Panc1 (cell line): ENCODE data around the gene RPS19BP1. TPM values are rescaled to one million over a fixed set of nuclear protein-coding genes. Genes with fewer than 3 reads are reported as not detected.

Source experiments
- ATAC-seq: fragments of 200-7000 bp; cut with Tn5 transposase; 2 replicates; pipeline ENCODE4 v1.9.1; 2020; ENCODE audit warnings: mild to moderate bottlenecking, moderate library complexity
- BruUV-seq: library from RNA; stranded (reverse); fragments of 400-500 nt; replicated peaks from 2 replicates; lab custom pipeline; 2021; lab: Mats Ljungman, UMichigan
- CTCF ChIA-PET: fragments of 300-600 bp; sonication (Branson Sonifier 250); formaldehyde crosslinking; loops from one replicate; lab custom pipeline; 2022; ENCODE audit warnings: antibody characterized with exemption; lab: Charles Lee
- POLR2A ChIA-PET: fragments of 300-600 bp; sonication (Branson Sonifier 250); formaldehyde crosslinking; loops from one replicate; lab custom pipeline; 2022; ENCODE audit warnings: antibody characterized with exemption; lab: Charles Lee
- DNase-seq: peaks from one replicate; pipeline ENCODE4 v3.0.0-alpha.2; 2010; ENCODE audit warnings: low read depth, low spot score
- H3K27ac ChIP-seq: 2 replicates; pipeline ENCODE4 v1.5.1; 2011; ENCODE audit warnings: mild to moderate bottlenecking, low read length, inconsistent platforms
- H3K27me3 ChIP-seq: fragments of 200-500 bp; sonication (Bioruptor generic); 2 replicates; pipeline ENCODE4 v1.6.0; 2014; ENCODE audit warnings: low read length, inconsistent platforms; ENCODE audit not compliant: control insufficient read depth, insufficient read depth
- H3K36me3 ChIP-seq: fragments of 200-500 bp; sonication (Bioruptor generic); 2 replicates; pipeline ENCODE4 v1.5.1; 2014; ENCODE audit warnings: inconsistent platforms, mild to moderate bottlenecking, low read length, moderate library complexity; ENCODE audit not compliant: control insufficient read depth, insufficient read depth
- H3K4me1 ChIP-seq: 2 replicates; pipeline ENCODE4 v1.5.1; 2011; ENCODE audit warnings: inconsistent platforms, mild to moderate bottlenecking, low read length, moderate library complexity; ENCODE audit not compliant: control insufficient read depth, insufficient read depth
- H3K4me3 ChIP-seq, 2 experiments: 2 replicates each; pipeline ENCODE4 v1.5.1; 2011 to 2012; ENCODE audit warnings: low read depth in 2 of 2, low read length in 2 of 2, mild to moderate bottlenecking in 2 of 2, inconsistent platforms in 1 of 2, moderate library complexity in 1 of 2
- H3K9me3 ChIP-seq: fragments of 200-500 bp; sonication (Bioruptor generic); 2 replicates; pipeline ENCODE4 v1.5.1; 2014; ENCODE audit warnings: low read depth, mild to moderate bottlenecking, inconsistent platforms, low read length, moderate library complexity; ENCODE audit not compliant: control insufficient read depth, insufficient read depth
- CTCF ChIP-seq: fragments of 450-650 bp; IDR thresholded peaks from 2 replicates; pipeline ENCODE4 v1.5.1; 2017; ENCODE audit warnings: mild to moderate bottlenecking
- POLR2AphosphoS5 ChIP-seq: IDR thresholded peaks from 2 replicates; pipeline ENCODE4 v1.6.1; 2012; ENCODE audit warnings: mild to moderate bottlenecking, low read depth, low read length, moderate library complexity
- REST ChIP-seq, 2 experiments: IDR thresholded peaks; 2 replicates each; pipeline ENCODE4 v1.6.1; 2011 to 2012; ENCODE audit warnings: low read depth in 2 of 2, control low read depth in 1 of 2, low read length in 1 of 2, mild to moderate bottlenecking in 1 of 2, moderate library complexity in 1 of 2; ENCODE audit not compliant: insufficient read depth in 1 of 2
- SIN3A ChIP-seq: IDR thresholded peaks from 2 replicates; pipeline ENCODE4 v1.6.1; 2012; ENCODE audit warnings: low read depth, mild to moderate bottlenecking, low read length, moderate library complexity, borderline replicate concordance; ENCODE audit not compliant: insufficient read depth
- TCF7L2 ChIP-seq: IDR thresholded peaks from 2 replicates; pipeline ENCODE4 v1.6.1; 2011; ENCODE audit warnings: mild to moderate bottlenecking, low read depth, low read length, inconsistent platforms
- in situ Hi-C: cut with HindIII; loops from 2 replicates; pipeline ENCODE4 v1.10.0; 2016; ENCODE audit warnings: low sequenced_read_pairs, low pct_unique_long_range_greater_than_20kb
- intact Hi-C: fragments of 100-400 bp; cut with micrococcal nuclease; formaldehyde crosslinking; loops from one replicate; pipeline ENCODE4 v1.10.0; 2022; ENCODE audit not compliant: unreplicated experiment
- total RNA-seq: library from RNA; stranded (reverse); gene quantifications from one replicate; pipeline ENCODE4 v1.2.1, GENCODE V29; 2021; ENCODE audit not compliant: unreplicated experiment

Gene RPS19BP1
- total RNA-seq, 1 experiment from 2014 or later = 123 TPM

- BruUV-seq = no TSS peak
- intact Hi-C loops = no loop called here
- ChIA-PET CTCF (no interaction called here), POLR2A (no interaction called here)
- DNase-seq (no peak), ATAC-seq (no peak)
- TF ChIP-seq POLR2AphosphoS5 = no peak
- TF ChIP-seq REST (IDR thresholded peaks at IDR 0.05; ENCODE audit: insufficient read depth in 1 of 2, low read depth in 2 of 2, low read length in 1 of 2) = no peak
- no peak for TF ChIP-seq CTCF
- no peaks in the 10 kb centered on the region for H3K9me3 ChIP-seq
- H3K27me3 ChIP-seq = no peaks in the 10 kb centered on the region
- H3K4me3 ChIP-seq = no peak overlapping the region
- no peaks in the 10 kb centered on the region for H3K36me3 ChIP-seq
- peaks cover 4% of the 10 kb centered on the region for H3K4me1 ChIP-seq
- in situ Hi-C loops = no loop called here
- H3K27ac ChIP-seq = no peak overlapping the region
Observed at GRCh38 chr22:39562839-39563489, 30.4 kb upstream of the RPS19BP1 start.

GRCh38 chr22:39560127-39560526 lies 27.6 kb upstream of the RPS19BP1 start:
- Histone ChIP-seq H3K27ac (no peak overlapping the region), H3K9me3 (no peaks in the 10 kb centered on the region), H3K36me3 (no peaks in the 10 kb centered on the region), H3K4me1 (peaks cover 4% of the 10 kb centered on the region), H3K4me3 (no peak overlapping the region), H3K27me3 (no peaks in the 10 kb centered on the region)
- TF ChIP-seq REST (IDR thresholded peaks at IDR 0.05; ENCODE audit: insufficient read depth in 1 of 2, low read depth in 2 of 2, low read length in 1 of 2) (peak in 1 of 2 experiments; percentile 67; a peak in 2 of 4 replicates), POLR2AphosphoS5 (no peak), TCF7L2 (no peak), SIN3A (no peak), CTCF (no peak)
- in situ Hi-C loops = no loop called here
- POLR2A ChIA-PET = no interaction called here
- BruUV-seq = no TSS peak
- DNase-seq (no peak), ATAC-seq (no peak)
- intact Hi-C loops = no loop called here
- CTCF ChIA-PET = interaction anchor here (0.6 to 1.4 kb wide), 4 partner anchors 81 to 477 kb away, joined by 3 to 6 read pairs (median 4); no protein-coding TSS in a partner anchor
